Spleen (tissue), 7 donors: ENCODE results near the gene ETV7.

Experiments
- CTCF ChIP-seq, 11 experiments: fragments of 200-600 bp in 7 of 11; fragments of 450-650 bp in 4 of 11; sonication (generic) in 4 of 11; IDR thresholded peaks in 8 of 11; conservative IDR thresholded peaks in 3 of 11; 1 replicate in 7 of 11; 2 replicates in 4 of 11; pipeline versions ENCODE4 v1.4.0 to v1.8.0; 2016 to 2021; ENCODE audit warnings: antibody characterized with exemption in 11 of 11, inconsistent platforms in 4 of 11, mild to moderate bottlenecking in 1 of 11
- POLR2A ChIP-seq, 3 donors: fragments of 450-650 bp; IDR thresholded peaks; one replicate each; pipeline ENCODE4 v1.5.1; 2017; ENCODE audit warnings: antibody characterized with exemption in 3 of 3, mild to moderate bottlenecking in 1 of 3
- POLR2AphosphoS5 ChIP-seq, 3 donors: sonication (generic); formaldehyde crosslinking; IDR thresholded peaks; one replicate each; pipeline ENCODE4 v1.5.1; 2017; ENCODE audit warnings: antibody characterized with exemption in 3 of 3
- donor health status: DM: no; HTN: no; CAD: no; lungs with moderate emphysema.
- donor health status: DM: no; HTN: no; CAD: no.
- donor health status: DM: no; HTN: no; CAD: no.

- TF ChIP-seq CTCF (IDR thresholded peaks at IDR 0.05 in 8 of 11, conservative IDR thresholded peaks at IDR 0.05 in 3 of 11) = no peak
- no peak for TF ChIP-seq POLR2AphosphoS5 (IDR thresholded peaks at IDR 0.05)
- no peak for TF ChIP-seq POLR2A (IDR thresholded peaks at IDR 0.05)
Observed at GRCh38 chr6:36426622-36427021, 39.2 kb upstream of the ETV7 start.
